GM19238 (cell line): ENCODE data around the gene PTHLH.

ENCODE experiments used
- DNase-seq: peaks from one replicate; pipeline ENCODE4 v3.0.0; 2011; ENCODE audit warnings: low spot score; ENCODE audit not compliant: insufficient read length

The PTHLH gene

GRCh38 chr12:27972721-27973120 is at the start of gene PTHLH:
Gene PTHLH (minus strand): TSS chr12:27972733. CDS start chr12:27969494, 3,239 bp downstream.
- no peak for DNase-seq

- DNase-seq, result no peak
Measured at GRCh38 chr12:28021704-28022103, 49.2 kb upstream of the PTHLH start.

GRCh38 chr12:28017873-28018255 is 45.3 kb upstream of the PTHLH start:
- no peak for DNase-seq

- DNase-seq, result no peak
Measured at GRCh38 chr12:28017126-28017872, 44.8 kb upstream of the PTHLH start.

GRCh38 chr12:28015165-28015564 is 42.6 kb upstream of the PTHLH start:
- no peak for DNase-seq

GRCh38 chr12:28014196-28014595 is 41.7 kb upstream of the PTHLH start:
- no peak for DNase-seq

- no peak for DNase-seq
Measured at GRCh38 chr12:28012333-28012918, 39.9 kb upstream of the PTHLH start.

- no peak for DNase-seq
Measured at GRCh38 chr12:28010036-28010435, 37.5 kb upstream of the PTHLH start.

- DNase-seq, result no peak
Measured at GRCh38 chr12:27999970-28000369, 27.4 kb upstream of the PTHLH start.

GRCh38 chr12:27999521-27999920 is 27.0 kb upstream of the PTHLH start:
- DNase-seq, result no peak

GRCh38 chr12:27998658-27999057 is 26.1 kb upstream of the PTHLH start:
- DNase-seq, result no peak

- no peak for DNase-seq
Measured at GRCh38 chr12:27998170-27998569, 25.6 kb upstream of the PTHLH start.

- no peak for DNase-seq
Measured at GRCh38 chr12:27996761-27997160, 24.2 kb upstream of the PTHLH start.

- no peak for DNase-seq
Measured at GRCh38 chr12:27995406-27995805, 22.9 kb upstream of the PTHLH start.

GRCh38 chr12:27988594-27989233 is 16.2 kb upstream of the PTHLH start:
- DNase-seq, result no peak

GRCh38 chr12:27987331-27987730 is 14.8 kb upstream of the PTHLH start:
- no peak for DNase-seq

- DNase-seq, result no peak
Measured at GRCh38 chr12:27984275-27984674, 11.7 kb upstream of the PTHLH start.

- no peak for DNase-seq
Measured at GRCh38 chr12:27982951-27983350, 10.4 kb upstream of the PTHLH start.

- DNase-seq, result no peak
Measured at GRCh38 chr12:27982385-27982784, 9.9 kb upstream of the PTHLH start.

- DNase-seq, result no peak
Measured at GRCh38 chr12:27981874-27982273, 9.3 kb upstream of the PTHLH start.

GRCh38 chr12:27979145-27979544 is 6.6 kb upstream of the PTHLH start:
- DNase-seq, result no peak

- DNase-seq, result no peak
Measured at GRCh38 chr12:27975222-27976136, 2.9 kb upstream of the PTHLH start.
